NCI-H1417 (cell line): ENCODE results near the gene LUC7L3.
A peak's percentile ranks its signal among the peaks of the same experiment; 100 is the strongest.

Experiments
- DNase-seq, 3 experiments: peaks; one replicate each; lab custom pipeline; 2025; lab: John Stamatoyannopoulos, UW

Gene LUC7L3

DNA sequence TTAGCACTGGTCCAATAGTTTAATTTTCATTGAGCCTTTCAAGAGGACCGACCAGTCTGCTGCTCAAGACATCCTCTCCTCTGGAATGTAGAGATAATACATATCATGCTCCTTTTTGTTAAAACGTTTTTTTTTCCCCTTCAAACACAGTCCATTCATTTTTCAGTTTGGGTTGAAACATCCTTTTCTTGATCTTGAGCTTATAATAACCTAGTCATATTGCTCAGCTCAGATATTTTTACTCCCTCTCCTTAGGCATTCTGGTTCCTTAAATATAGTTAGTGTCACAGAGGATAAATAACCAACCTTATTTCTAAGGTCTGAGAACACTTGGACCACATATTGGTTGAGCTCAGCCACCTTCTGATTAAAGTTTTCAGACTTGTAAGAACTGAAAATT is 35.1 kb downstream of the LUC7L3 start:
- no peak for DNase-seq

DNA sequence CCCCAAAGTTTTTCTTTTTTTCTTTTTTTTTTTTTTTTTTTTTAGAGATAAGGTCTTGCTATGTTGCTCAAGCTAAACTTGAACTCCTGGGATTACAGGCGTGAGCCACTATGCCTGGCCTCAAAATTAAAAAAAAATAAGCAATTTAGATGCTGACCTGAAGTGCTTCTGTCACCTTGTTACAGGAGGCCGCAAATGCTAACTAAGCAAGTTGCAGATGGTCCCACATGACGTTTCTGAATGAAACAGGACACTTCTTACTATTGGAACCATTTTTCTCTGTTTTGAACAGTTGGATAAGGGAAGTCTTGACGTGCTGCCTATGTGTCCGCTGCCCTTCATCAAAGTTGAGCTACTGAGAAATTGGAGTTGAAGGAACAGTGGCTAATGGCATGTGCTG is 39.1 kb downstream of the LUC7L3 start:
- DNase-seq = no peak

DNA sequence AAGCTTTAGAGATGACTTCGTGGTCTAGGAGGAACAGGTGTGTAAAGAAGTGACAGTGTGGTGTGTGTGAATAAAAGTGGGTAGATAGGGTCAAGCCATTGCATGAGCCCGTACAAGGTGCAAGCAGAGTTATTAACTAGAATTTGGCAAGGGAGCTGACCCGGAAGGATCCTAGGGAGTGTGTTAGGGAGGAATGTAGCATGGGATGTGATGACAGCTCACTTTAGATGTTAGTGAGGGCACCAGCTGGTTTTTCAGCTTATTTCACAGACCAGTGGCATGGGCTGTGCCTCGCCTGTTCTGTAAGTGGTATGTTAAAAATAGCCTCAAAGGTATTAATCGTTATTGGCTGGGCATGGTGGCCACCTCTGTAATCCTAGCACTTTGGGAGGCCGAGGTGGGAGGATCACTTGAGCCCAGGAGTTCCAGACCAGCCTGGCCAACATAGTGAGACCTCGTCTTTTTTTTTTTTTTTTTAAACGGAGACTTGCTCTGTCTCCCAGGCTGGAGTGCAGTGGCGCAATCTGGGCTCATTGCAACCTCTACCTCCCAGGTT is 39.7 kb downstream of the LUC7L3 start:
- no peak for DNase-seq

DNA sequence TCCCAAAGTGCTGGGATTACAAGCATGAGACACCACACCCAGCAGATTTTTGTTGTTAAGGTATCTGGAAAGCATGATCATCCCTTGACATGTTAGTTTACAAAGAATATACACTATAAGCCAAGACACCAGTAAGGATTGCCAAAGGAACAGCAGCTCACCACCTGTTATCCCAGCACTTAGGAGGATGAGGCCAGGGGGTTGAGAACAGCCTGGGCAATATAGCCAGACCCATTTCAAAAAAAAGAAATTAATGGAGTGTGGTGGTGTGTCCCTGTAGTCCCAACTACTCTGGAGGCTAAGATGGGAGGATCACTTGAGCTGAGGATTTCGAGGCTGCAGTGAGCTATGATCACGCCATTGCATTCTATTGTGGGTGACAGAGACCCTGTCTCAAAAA is 42.8 kb downstream of the LUC7L3 start:
- DNase-seq = no peak

DNA sequence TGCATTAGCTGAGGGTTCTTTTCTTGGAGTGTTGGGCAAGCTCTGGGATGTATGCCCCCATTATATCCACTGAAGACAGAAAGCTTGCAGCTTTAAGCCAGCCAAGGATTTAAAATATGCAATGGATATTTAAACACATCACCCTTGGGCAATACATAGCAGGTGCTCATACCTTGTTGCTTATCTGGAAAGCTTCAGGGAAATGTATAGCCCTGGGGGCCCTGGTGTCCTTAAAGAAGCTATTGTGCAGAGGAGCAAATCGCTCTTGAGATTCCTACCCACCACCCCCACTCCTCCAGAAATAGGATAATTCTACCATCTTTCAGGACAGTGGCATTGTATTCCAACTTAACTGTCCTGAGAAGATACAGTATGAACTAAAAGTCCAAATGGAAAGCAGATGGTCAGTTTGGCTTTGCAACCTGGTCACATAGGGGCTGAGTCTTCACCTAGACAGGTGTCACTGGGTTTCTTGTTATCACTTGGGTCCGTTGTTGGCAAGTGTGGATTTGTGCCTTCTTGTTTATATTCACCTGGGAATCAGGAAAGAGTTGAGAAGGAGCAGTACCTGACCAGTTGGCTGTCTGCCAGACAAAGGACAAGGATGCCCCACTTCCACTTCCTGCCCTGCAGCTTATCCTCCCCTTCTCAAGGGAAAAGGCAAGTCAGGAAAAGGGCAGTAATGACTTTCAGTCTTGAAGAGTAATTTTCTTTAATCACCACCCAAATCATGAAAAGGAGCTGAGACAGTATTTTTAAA is 44.5 kb downstream of the LUC7L3 start:
- DNase-seq = peak; percentile 7 to 51 (median 9)

DNA sequence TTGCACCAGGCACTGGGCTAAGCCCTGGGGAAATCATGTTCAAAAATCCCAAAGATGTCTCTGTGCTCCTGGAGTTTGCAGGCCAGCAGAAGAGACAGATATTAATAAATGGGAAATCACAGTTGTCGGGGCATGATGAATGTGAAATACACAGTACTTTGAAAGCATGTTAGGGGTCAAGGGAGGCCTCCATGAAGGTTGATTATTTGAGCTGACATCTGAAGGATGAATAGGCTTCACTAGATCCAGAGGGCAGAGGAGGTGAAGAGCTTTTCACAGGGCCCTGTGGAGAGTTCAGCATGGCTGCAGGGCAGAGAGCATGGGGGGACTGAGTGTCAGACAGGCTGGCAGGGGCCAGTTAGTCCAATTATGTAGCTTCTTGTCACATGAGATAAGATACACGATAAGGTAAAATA is 45.3 kb downstream of the LUC7L3 start:
- DNase-seq = no peak

DNA sequence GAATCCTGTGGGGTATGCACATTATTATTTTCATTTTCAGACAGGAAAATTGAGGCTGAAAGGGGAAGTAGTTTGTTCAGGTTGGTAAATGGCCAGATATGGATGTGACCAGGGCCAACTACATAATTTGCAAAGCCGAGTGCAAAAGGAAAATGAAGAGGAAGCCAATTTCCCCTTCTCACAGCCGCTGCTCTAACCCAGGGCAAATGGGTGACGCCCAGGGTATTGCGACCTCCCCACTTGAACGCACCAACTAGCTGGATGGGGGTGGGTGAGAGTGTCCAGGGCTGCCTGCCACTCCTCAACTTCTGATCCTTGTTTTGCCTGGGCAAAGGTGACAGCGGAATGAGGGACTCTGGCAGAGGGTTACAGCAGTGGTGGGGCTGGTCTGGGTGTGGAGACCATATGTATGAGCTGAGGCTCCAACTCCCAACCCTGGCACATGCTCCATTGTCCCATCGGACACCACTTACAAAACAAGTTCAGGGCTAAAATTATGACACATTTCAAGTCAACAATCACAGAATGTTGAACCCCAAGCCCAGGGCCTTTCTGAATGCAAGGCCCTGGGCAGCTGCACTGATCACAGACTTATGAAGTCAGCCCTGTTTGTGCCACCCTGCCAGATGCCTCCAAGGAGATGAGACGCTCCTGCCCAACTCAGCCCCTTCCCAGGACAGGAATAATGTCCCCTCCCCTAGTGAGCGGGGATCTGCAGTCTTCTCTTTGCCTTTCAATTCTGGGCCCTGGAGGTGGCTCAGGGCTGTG is 46.2 kb downstream of the LUC7L3 start:
- DNase-seq = no peak

DNA sequence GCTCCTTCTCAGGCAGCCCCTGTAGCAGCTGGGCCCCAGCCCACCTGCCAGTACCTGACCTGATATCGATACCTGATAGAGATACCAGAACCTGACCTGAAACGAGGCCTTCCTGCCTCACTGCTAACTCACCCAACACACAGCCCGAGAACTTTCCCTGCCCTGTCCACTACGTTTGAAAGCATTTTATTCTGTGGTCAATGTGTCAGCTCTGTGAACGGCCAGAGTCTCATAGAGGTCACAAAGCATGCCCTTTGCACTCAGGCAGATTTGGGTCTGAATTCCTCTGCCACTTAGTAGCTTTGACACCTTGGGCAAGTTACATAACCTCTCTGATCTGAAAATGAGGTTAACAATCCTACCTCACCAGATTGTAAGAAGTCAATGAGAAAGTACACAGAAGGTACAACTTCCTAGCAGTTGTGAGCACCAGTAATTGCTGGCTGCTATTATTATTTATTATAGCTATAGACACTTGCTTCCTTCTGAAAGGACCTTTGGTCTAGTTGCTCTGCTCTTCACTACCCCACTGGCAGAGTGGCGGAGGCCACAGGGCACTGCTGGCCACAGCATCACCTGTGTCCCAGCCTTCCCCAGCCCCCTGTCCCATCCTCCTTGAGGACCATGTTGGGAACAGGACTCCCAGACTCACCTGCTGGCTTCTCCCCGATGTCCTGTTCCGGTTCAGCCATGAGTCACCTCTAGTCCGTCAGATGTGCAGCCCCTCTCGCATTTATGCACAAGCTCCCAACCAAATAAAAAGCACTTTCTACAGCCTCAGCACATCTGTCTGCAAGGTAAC is 47.0 kb downstream of the LUC7L3 start:
- no peak for DNase-seq

DNA sequence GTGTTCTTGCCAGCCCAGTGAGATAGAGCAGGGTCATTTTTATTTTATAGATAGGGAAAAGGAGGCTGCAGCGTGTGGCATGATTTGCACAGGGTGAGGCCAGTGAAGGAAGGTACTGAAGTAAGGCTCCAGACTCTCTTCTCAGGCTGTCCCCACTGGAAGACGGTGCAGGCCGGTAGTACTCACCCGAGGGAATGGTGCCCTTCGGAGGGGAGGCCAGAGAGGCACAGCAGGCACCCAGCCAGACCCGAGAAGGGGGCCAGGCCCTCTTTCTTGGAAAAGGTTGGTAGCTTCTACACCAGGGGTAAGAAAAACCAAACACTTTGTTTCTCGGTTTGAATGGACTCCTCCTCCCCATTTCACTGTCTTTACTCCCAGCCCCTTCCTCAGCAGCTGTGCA is 47.6 kb downstream of the LUC7L3 start:
- DNase-seq = no peak

DNA sequence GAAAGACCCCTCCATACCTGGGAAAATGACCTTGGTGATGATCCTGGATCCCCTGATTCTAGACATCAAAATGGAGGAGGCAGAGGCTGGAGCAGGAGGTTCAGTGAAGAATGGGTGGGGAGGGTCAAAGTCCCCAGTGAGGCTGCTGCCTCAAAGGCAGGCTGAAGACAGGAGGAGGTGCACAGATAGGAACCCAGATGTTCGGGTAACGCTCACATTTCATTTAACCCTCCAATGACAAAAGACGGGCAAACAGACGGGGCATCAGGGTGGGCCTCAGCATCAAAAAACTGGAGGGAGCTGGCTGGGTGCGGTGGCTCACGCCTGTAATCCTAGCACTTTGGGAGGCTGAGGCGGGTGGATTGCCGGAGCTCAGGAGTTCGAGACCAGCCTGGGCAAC is 48.0 kb downstream of the LUC7L3 start, which contains the start of gene ANKRD40CL:
Gene ANKRD40CL (minus strand): TSS at position 73 of the 400 bp plus-strand sequence. CDS start 605 bp downstream, outside the sequence.
- no peak for DNase-seq

DNA sequence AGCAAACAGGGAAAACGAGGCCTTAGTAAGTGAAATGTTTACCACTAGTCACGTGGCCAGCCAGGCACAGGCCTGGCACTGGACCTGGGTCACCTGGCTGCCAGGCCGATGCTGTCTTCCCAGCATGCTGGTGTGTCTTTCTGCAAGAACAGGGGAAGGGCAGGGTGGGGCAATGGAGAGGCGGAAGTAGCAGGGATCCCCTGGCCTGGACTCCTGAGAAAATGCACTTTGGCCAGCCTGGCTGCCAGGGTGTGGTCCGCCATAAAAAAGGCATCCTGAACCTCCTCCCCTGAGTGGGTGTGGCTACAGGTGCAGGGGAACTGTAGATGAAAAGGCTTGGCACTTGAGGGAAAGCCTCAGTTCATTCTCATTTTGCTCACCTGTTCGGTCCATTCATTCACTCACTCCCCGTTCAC is 49.0 kb downstream of the LUC7L3 start:
- peak in 1 of 3 experiments; percentile 64 for DNase-seq

DNA sequence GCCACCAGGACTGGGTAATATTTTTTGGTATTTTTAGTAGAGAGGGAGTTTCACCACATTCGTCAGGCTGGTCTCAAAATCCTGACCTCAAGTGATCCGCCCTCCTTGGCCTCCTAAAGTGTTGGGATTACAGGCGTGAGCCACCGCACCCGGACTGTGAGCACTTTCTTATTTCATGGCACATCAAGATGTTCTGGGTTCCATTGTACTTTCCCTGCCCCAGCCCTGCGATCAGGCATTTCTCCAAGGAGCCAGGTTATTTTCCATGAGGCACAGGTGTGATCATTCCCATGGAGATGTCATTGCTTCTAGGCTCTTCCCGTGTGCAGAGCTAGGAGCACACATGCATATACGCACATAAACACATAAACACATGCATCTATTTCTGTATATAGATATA is 50.5 kb downstream of the LUC7L3 start:
- DNase-seq = no peak

DNA sequence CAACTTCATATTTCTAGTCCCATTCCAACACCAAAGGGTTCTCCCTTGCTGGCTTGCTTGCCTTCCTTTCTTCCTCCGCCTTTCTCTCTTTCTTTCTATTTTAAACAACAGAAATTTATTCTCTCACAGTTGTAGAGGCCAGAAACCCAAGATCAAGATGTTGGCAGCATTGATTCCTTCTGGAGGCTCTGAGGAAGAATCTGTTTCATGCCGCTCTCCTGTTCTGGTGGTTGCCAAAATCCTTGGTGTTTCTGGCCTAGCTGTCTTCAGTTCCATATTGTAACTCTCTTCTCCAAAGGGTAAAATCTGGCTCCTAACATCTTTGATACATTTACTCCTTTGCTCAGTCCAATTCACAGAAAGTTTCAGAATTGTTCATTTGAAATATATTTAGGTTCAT is 50.9 kb downstream of the LUC7L3 start:
- no peak for DNase-seq

DNA sequence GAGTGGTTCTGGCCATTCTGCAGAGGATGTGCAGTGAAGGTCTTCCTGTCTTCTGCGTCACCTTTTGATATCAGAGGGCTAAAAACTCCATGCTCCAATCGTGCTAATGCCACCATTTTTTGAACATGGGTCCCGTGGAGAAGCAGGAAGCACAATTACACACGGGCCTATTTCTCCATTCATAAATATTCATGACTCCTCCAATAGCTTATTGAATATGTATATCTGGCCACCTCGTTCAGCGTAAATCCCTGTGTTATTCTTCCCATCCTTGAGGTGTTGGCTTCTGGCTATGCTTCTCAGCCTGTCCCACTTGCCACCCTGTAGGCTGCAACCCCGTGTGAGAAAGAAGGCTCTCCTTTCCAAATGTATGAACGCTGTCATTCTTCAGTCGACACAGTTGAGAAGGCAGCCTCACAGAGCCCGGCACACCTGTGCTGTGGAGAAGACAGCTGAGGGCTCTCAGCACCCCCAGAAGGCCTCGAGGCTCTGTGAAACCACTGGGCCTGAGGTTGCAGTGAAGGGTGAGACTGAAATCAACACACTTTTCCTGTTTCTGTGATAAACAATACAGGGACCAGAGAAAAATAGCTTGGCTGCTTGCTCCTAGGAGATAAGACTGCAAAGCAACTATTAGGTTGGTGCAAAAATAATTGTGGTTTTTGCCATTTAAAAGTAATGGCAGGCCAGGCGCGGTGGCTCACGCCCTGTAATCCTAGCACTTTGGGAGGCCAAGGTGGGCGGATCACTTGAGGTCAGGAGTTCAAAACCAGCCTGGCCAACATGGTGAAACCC is 52.8 kb downstream of the LUC7L3 start:
- no peak for DNase-seq

DNA sequence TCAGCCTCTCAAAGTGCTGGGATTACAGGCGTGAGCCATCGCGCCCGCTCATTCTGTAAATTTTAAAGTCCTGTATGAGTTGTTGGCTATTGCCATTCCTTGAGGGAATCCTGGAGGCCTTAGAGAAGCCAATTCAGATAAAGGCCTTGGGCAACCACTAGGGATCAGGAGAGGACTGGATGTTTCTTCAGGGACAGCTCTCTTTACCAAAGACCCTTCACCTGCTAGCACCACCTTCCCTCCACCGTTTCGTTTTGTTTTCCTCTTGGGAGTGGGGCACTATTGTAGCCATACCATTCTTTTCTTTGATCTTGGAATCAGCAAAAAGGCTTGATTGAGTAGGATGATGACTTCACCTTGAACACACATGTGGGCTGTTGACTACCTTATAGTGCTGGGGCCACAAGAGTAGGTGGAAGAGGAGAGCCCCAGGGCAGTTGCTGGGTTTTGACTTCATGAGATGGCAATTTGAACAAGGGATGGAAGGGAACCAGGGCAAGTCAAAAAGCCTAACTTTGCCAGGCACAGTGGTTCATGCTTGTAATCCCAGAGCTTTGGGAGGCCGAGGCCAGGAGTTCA is 54.9 kb downstream of the LUC7L3 start:
- DNase-seq = no peak

DNA sequence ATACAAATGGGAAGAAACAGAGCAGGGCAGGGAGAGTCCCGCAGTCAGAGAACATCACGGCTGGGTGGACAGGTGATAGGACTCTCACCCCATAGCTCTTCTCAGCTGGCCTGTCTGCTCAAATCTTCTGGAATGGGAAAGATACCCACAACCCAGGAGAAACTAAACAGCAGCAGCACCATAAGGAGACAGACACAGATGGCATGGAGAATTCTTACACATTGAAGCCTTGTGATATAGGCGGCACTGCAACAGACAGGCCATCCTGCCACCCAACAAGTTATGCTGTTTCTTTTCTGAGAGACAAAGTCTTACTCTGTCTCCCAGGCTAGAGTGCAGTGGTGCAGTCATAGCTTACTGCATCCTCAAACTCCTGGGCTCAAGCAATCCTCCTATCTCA is 56.5 kb downstream of the LUC7L3 start:
- no peak for DNase-seq

DNA sequence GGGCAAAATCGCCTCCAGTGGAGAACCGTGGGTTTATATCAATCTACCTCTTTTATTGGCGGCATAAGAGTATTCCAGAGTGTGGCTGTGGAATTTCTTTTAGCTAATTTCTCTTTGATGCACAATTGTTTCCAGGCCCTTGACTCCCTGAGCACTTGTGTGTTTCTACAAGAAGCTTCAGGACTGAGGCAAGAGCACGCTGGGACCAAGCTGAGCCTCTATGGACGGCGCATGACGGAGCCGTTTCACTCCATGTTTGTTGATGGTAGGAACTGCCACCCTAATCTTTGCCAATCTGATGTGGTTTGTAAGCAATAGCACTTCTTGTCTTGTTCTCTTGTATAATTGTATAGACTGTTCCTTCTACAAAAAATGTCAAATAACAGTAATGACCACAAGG is 59.1 kb downstream of the LUC7L3 start:
- no peak for DNase-seq

DNA sequence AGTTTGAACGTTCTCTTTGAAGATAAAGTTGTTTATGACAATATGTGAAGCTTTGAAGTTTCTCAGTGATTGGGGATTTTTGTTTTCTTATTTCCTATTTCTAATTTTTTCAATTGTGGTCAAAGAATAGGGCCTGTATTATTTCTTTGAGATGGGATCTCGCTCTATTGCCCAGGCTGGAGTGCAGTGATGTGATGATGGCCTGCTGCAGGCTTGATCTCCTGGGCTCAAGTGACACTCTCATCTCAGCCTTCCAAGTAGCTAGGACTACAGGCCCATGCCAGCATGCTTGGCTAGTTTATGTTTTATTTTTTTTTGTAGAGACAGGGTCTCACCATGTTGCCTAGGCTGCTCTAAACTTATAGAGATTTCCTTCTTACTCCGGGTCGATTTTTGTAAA is 59.6 kb downstream of the LUC7L3 start:
- no peak for DNase-seq

DNA sequence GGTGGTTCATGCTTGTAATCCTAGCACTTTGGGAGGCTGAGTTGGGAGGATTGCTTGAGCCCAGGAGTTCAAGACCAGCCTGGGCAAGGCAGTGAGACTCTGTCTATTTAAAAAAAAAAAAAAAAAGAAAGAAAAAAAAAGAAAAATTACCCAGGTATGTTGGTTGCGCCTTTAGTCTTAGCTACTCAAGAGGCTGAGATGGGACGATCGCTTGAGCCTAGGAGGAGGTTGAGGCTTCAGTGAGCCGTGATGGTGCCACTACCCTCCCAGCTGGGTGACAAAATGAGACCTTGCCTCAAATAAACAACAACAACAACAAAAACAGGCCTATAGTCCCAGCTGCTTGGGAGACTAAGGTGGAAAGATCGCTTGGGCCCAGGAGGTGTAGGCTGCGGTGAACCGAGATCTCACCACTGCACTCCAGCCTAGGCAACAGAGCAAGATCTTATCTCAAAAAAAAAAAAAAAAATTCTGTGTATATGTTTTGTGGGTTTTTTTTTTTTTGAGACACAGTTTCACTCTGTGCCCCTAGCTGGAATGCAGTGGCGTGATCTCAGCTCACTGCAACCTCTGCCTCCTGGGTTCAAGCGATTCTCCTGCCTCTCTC is 60.4 kb downstream of the LUC7L3 start:
- no peak for DNase-seq

DNA sequence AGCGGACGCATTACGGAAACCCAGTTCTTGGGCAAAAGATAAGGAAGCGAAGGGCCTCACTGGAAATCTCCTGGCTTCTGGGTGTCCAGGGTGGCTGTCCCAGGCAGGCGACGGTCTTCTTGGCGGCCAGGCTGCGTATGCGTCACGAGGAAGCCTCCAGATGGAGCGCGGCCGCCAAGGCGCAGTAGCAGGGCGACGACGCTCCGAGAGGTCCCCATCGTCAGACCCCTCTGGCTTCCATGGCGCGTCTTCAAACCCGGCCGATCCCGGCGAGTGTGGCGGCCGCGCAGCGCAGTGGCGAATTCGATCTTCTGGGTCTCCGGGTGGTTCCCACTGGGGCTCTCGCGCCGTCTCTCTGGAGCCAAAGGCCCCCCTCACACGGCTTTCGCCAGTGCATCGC is 61.8 kb downstream of the LUC7L3 start:
- DNase-seq = no peak
